Bronchial epithelial cell (primary cell): ENCODE results near the gene STRA8. TPM values are rescaled to one million over a fixed set of nuclear protein-coding genes. Genes with fewer than 3 reads are reported as not detected.

Experiments used
- DNase-seq: peaks from one replicate; pipeline ENCODE4 v3.0.0-alpha.2; 2010; ENCODE audit warnings: low read depth
- FAIRE-seq: peaks from 2 replicates; lab custom pipeline; 2011; peaks lifted over from hg19 to GRCh38; lab: Jason Lieb, UNC
- H3K27me3 ChIP-seq: 2 replicates; pipeline ENCODE4 v1.5.1; 2011; ENCODE audit warnings: low read length; ENCODE audit not compliant: control insufficient read depth, insufficient read depth
- H3K36me3 ChIP-seq: 2 replicates; pipeline ENCODE4 v1.5.1; 2011; ENCODE audit warnings: low read length; ENCODE audit not compliant: control insufficient read depth, insufficient read depth
- H3K4me3 ChIP-seq: 2 replicates; pipeline ENCODE4 v1.5.1; 2011; ENCODE audit warnings: mild to moderate bottlenecking, low read depth, low read length, control low read depth
- total RNA-seq: library from RNA; depleted of rRNA; stranded (reverse); fragments of >200 nt; gene quantifications from 2 replicates; pipeline ENCODE4 v1.2.1, GENCODE V29; 2014
- TF ChIP-seq, protein P1 (sequence below): IDR thresholded peaks from 2 replicates; pipeline ENCODE4 v1.5.1; 2011; ENCODE audit warnings: mild to moderate bottlenecking, moderate library complexity, low read length, control low read depth, inconsistent platforms; ENCODE audit not compliant: insufficient read depth, severe bottlenecking

The STRA8 gene
- total RNA-seq, 1 donor from 2014 or later, result not detected

DNA sequence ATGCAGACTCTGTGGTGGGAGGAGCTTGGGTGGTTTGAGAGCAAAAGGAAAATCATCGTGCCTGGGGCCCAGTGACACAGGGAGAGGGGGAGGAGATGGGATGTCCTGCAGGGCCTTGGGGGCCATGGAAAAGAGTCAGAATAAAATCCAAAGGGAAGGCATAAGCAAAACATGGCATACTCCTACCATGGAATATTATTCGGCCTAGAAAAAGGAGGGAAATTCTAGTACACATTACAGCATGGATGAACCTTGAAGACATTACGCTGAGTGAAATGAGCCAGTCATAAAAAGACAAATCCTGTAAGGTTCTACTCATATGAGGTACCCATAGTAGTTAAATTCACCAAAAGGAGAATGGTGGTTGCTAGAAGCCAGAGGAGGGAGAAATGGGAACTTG is 38.7 kb downstream of the STRA8 start:
- no peaks in the 10 kb centered on the region for H3K27me3 ChIP-seq
- FAIRE-seq (no peak), DNase-seq (no peak)
- TF ChIP-seq, protein P1, sequence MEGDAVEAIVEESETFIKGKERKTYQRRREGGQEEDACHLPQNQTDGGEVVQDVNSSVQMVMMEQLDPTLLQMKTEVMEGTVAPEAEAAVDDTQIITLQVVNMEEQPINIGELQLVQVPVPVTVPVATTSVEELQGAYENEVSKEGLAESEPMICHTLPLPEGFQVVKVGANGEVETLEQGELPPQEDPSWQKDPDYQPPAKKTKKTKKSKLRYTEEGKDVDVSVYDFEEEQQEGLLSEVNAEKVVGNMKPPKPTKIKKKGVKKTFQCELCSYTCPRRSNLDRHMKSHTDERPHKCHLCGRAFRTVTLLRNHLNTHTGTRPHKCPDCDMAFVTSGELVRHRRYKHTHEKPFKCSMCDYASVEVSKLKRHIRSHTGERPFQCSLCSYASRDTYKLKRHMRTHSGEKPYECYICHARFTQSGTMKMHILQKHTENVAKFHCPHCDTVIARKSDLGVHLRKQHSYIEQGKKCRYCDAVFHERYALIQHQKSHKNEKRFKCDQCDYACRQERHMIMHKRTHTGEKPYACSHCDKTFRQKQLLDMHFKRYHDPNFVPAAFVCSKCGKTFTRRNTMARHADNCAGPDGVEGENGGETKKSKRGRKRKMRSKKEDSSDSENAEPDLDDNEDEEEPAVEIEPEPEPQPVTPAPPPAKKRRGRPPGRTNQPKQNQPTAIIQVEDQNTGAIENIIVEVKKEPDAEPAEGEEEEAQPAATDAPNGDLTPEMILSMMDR, result no peak
- no peaks in the 10 kb centered on the region for H3K36me3 ChIP-seq
- no peak overlapping the region for H3K4me3 ChIP-seq

DNA sequence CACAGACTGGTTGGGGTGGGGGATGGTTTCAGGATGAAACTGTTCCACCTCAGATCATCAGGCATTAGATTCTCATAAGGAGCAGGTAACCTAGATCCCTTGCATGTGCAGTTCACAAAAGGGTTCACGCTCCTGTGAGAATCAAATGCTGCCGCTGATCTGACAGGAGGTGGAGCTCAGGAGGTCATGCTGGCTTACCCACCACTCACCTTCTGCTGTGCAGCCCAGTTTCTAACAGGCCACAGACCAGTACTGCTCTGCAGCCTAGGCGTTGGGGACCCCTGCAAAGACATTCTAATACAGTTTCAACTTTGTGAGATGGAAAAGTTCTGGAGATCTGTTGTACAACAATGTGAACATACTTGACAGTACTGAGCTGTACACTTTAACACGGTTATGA is 39.9 kb downstream of the STRA8 start:
- H3K4me3 ChIP-seq, result no peak overlapping the region
- no peak for DNase-seq
- H3K36me3 ChIP-seq, result no peaks in the 10 kb centered on the region
- TF ChIP-seq, protein P1, result no peak
- no peak for FAIRE-seq
- no peaks in the 10 kb centered on the region for H3K27me3 ChIP-seq

DNA sequence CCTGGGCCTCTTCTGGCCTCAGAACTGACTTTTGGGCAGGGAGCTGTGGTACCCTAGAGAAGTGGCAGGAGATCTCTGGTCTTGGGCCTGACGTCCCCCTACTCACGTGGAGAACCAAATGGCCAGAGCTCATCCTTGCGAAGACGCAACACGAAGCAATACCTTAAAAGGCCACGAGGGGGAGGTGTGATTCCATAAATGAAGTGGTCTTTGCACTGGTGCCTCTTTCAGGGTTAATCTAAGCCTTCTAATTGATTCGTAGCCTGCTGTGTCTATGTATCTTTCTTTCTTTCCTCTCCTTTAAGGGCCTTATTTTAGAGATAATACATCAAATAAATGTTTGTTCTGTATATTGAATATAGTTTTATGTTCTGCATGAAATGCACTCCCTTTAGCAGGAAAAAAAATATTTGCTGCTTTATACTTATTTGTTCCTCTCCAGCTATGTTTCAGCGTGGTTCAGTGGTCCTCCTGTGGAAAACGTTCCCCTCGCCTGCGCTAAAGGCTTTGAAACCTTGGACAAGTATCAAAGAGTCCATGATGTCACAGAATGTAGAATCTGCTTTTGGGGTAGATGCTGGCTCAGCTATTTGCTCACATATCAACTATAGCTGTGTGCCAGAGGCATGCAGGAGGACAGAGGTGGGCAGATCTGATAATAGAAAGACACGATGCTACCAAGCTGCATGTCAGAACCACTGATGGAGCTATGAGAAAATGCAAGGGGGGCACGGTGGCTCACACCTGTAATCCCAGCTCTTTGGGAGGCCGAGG is 41.0 kb downstream of the STRA8 start:
- H3K36me3 ChIP-seq, result no peaks in the 10 kb centered on the region
- FAIRE-seq, result no peak
- H3K27me3 ChIP-seq, result no peaks in the 10 kb centered on the region
- TF ChIP-seq, protein P1, result peak; percentile 80
- peak; percentile 69 for DNase-seq
- H3K4me3 ChIP-seq, result no peak overlapping the region

DNA sequence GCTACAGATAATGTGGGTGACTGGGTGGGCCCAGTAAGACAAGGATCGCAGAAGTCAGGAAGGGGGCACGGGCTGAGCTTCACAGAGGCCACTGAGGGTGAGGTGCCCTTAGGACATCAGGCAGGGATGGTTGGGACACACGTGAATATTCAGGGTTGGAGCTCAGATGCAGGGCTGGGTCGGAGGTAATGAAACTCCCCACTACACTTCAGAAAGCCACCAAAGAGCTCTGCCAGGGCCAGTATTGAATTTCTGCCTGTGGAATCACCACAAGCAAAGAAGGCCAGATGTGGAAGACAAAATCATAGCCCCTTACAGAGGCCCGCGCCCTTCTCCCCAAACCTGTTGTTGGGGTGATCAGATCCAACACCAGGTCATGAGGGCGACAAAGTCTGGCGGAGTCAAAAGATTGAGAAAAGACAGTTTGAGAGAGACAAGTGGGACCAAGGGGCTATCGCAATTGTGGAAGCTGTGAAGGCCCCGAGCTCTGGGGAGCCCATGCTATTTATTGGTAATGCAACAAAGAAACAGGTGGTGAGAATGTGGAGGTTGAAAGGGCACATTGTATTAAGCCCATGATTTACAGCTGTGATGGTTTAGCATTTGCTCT is 42.4 kb downstream of the STRA8 start:
- no peaks in the 10 kb centered on the region for H3K36me3 ChIP-seq
- FAIRE-seq (no peak), DNase-seq (no peak)
- TF ChIP-seq, protein P1, result no peak
- no peaks in the 10 kb centered on the region for H3K27me3 ChIP-seq
- no peak overlapping the region for H3K4me3 ChIP-seq

DNA sequence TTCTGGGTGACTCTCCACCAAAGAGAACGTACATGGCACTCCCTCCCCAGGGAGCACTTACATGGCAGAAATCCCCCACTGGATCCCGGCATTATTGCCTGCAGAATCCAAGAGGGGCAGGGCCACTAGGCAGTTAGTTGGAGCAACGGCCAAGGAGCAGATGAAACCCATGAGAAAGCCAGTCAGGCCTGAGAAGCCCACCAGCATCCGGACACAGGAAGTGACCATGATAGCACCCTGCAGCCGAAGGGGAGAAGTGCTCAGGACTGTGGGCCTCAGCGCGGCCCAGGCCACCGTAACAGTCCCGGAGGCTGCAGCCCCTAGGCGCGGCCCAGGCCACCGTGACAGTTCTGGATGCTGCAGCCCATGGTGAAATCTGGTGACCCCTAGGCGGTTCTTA is 43.5 kb downstream of the STRA8 start:
- TF ChIP-seq, protein P1, result no peak
- FAIRE-seq (no peak), DNase-seq (no peak)
- no peaks in the 10 kb centered on the region for H3K36me3 ChIP-seq
- no peaks in the 10 kb centered on the region for H3K27me3 ChIP-seq
- H3K4me3 ChIP-seq, result no peak overlapping the region
